Uterine smooth muscle cell (primary cell): ENCODE measurements around the gene COL4A1. TPM values are rescaled to one million over a fixed set of nuclear protein-coding genes. Genes with fewer than 3 reads are reported as not detected.

Experiments
- total RNA-seq: library from RNA; depleted of rRNA; stranded (reverse); fragments of >200 nt; gene quantifications from 2 replicates; pipeline ENCODE4 v1.2.3, GENCODE V29; 2014

The COL4A1 gene
- total RNA-seq: 43.2 and 206 TPM in 2 replicates

DNA sequence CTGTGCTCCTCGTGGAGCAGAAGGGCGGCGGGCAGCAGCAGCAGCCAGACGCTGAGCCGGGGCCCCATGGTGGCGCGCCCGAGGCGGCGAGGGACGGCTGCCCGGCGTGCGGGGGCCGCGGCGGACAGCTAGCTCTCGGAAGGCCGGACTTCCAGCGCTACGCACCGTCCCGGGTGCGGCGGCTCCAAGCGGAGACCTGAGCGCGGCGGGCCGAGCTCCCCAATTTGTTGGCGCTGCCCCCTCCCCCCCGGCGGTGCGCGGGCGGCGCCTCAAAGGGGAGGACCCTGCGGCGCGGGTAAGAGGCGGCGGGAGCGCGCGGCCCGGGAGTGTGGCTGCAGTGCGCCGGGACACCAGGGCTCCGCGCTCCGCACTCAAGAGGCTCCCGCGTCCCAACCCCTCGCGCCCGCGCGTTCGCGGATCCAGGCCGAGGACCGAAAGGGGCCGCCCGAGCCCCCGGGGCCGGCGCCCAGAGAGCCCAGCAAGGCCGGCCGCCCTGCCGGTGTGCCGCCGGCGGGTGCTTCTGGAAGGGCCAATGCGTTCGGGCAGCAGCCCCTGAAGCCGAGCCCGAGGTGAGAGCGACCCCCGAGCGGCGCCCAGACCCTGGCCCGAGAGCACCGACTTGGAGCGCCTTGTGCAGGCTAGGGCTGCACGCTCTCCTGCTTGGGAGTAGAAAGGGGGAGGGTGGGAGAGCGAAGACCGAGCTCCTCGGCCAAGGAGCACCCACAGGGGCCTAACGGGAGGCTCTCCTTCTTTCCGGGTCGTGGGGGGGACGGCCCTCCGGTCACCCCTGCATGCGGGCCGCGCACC lies at the start of gene COL4A1, which contains the start of gene COL4A2:
COL4A1 (minus strand) TSS at position 198 of the 807 bp plus-strand sequence; CDS start at position 68, 130 bp downstream.
COL4A2 (plus strand) TSS at position 325 of the 807 bp plus-strand sequence. CDS start 620 bp downstream, outside the sequence.

Other genes starting within 250 kb of the COL4A1 start
- gene COL4A2, start 127 bp upstream of the COL4A1 start, total RNA-seq: 97.1 and 313 TPM in 2 replicates